Endothelial cell of umbilical vein (primary cell): ENCODE results near the gene DCLK1.

Experiments
- CTCF ChIP-seq, 2 donors: IDR thresholded peaks; 1 replicate in 1 of 2; 2 replicates in 1 of 2; pipeline ENCODE4 v1.5.1; 2011; ENCODE audit warnings: low read length in 2 of 2, mild to moderate bottlenecking in 2 of 2, moderate library complexity in 2 of 2, control low read depth in 1 of 2, inconsistent platforms in 1 of 2, low read depth in 1 of 2; ENCODE audit not compliant: insufficient read depth in 1 of 2; ENCODE audit errors: extremely low read depth in 1 of 2
- EZH2 ChIP-seq: IDR thresholded peaks from 2 replicates; pipeline ENCODE4 v1.6.1; 2012; ENCODE audit warnings: borderline replicate concordance, low read depth, mild to moderate bottlenecking, moderate library complexity, low read length, inconsistent platforms; ENCODE audit not compliant: severe bottlenecking
- FOS ChIP-seq: IDR thresholded peaks from 2 replicates; pipeline ENCODE4 v1.6.1; 2011; ENCODE audit warnings: mild to moderate bottlenecking, low read length, moderate library complexity, borderline replicate concordance; ENCODE audit not compliant: insufficient read depth
- GATA2 ChIP-seq: IDR thresholded peaks from 2 replicates; pipeline ENCODE4 v1.7.0; 2011; ENCODE audit warnings: low read depth, mild to moderate bottlenecking, moderate library complexity, mixed read lengths, low read length; ENCODE audit not compliant: insufficient read length, insufficient read depth
- JUN ChIP-seq: IDR thresholded peaks from 2 replicates; pipeline ENCODE4 v1.6.1; 2011; ENCODE audit warnings: borderline replicate concordance, low read depth; ENCODE audit not compliant: insufficient read length, insufficient read depth
- MAX ChIP-seq: IDR thresholded peaks from 2 replicates; pipeline ENCODE4 v1.6.1; 2011; ENCODE audit not compliant: insufficient read depth, insufficient read length
- MYC ChIP-seq: IDR thresholded peaks from one replicate; pipeline ENCODE4 v1.6.1; 2011; ENCODE audit warnings: mild to moderate bottlenecking, low read depth, low read length
- POLR2A ChIP-seq: IDR thresholded peaks from 2 replicates; pipeline ENCODE4 v1.6.1; 2012; ENCODE audit warnings: low read depth, mild to moderate bottlenecking, control low read depth, low read length
- POLR2AphosphoS5 ChIP-seq: IDR thresholded peaks from 2 replicates; pipeline ENCODE4 v1.6.1; 2012; ENCODE audit warnings: low read depth, mild to moderate bottlenecking, control low read depth, low read length, moderate library complexity; ENCODE audit not compliant: insufficient read depth

- TF ChIP-seq CTCF (IDR thresholded peaks at IDR 0.05; ENCODE audit: extremely low read depth in 1 of 2, insufficient read depth in 1 of 2, low read depth in 1 of 2, low read length in 2 of 2) (no peak), MAX (no peak), POLR2A (no peak), EZH2 (no peak), FOS (no peak), POLR2AphosphoS5 (no peak), MYC (no peak), GATA2 (no peak), JUN (no peak)
Observed at GRCh38 chr13:36131222-36131930, at the start of gene DCLK1.
